Testis (tissue), 3 donors: ENCODE data around the gene ARRDC4. TPM values are rescaled to one million over a fixed set of nuclear protein-coding genes. Genes with fewer than 3 reads are reported as not detected.

Experiments used
- DNase-seq: peaks from one replicate; pipeline ENCODE4 v3.0.0-alpha.2; 2019
- H3K27ac ChIP-seq, 2 donors: fragments of 200-600 bp; sonication (generic); one replicate each; pipeline ENCODE4 v1.5.1; 2019
- H3K27me3 ChIP-seq: fragments of 200-600 bp; sonication (generic); one replicate; pipeline ENCODE4 v1.5.1; 2019
- H3K36me3 ChIP-seq: fragments of 200-600 bp; sonication (generic); one replicate; pipeline ENCODE4 v1.5.1; 2017; ENCODE audit warnings: low read depth; ENCODE audit errors: missing control alignments
- H3K4me1 ChIP-seq: fragments of 200-600 bp; sonication (generic); one replicate; pipeline ENCODE4 v1.5.1; 2019
- H3K4me3 ChIP-seq, 2 donors: fragments of 200-600 bp; sonication (generic); one replicate each; pipeline ENCODE4 v1.5.1; 2017 to 2019
- H3K9me3 ChIP-seq: fragments of 200-600 bp; sonication (generic); one replicate; pipeline ENCODE4 v1.5.1; 2017
- POLR2A ChIP-seq: fragments of 450-650 bp; IDR thresholded peaks from one replicate; pipeline ENCODE4 v1.6.1; 2017; ENCODE audit warnings: antibody characterized with exemption, mild to moderate bottlenecking, moderate library complexity
- WGBS, 2 donors: methylation state at CpG; one replicate each; pipeline ENCODE4 v1.1.5; 2018; 5-methylcytosine and 5-hydroxymethylcytosine counted together
- intact Hi-C: fragments of 100-400 bp; cut with DNase I; formaldehyde crosslinking; loops from one replicate; pipeline ENCODE4 v1.15.1; 2023; ENCODE audit warnings: low total_unique reads
- polyA plus RNA-seq: library from polyadenylated mRNA; stranded (reverse); fragments of 350-450 nt; fragmentation: Illumina TruSeq; extraction: RNeasy Lipid Tissue Mini Kit (QIAGEN cat#74804); gene quantifications from one replicate; pipeline ENCODE4 v1.2.3, GENCODE V29; 2014; ENCODE audit warnings: low read depth, low replicate concordance; ENCODE audit not compliant: insufficient read depth
- total RNA-seq, 2 donors: library from RNA; depleted of rRNA; stranded (reverse); fragments of >200 nt; gene quantifications; one replicate each; pipeline ENCODE4 v1.2.3, GENCODE V29; 2016
- TF ChIP-seq, protein P1 (sequence below), 3 experiments: fragments of 450-650 bp in 2 of 3; fragments of 200-600 bp in 1 of 3; sonication (generic) in 1 of 3; IDR thresholded peaks; one replicate each; pipeline ENCODE4 v1.5.1; 2016 to 2019; ENCODE audit warnings: antibody characterized with exemption in 3 of 3, mild to moderate bottlenecking in 2 of 3, moderate library complexity in 1 of 3

Gene ARRDC4
- total and polyA plus RNA-seq, 3 donors from 2014 or later: 28.3 to 54.2 (median 37.0) TPM

- 88 to 96% methylated on average over 1 of the region's 1 CpG for WGBS, 2 donors
- Histone ChIP-seq H3K27me3 (no peaks in the 10 kb centered on the region), H3K36me3 (no peaks in the 10 kb centered on the region), H3K9me3 (no peaks in the 10 kb centered on the region), H3K4me1 (no peaks in the 10 kb centered on the region), H3K4me3 (no peak overlapping the region), H3K27ac (no peak overlapping the region)
- TF ChIP-seq POLR2A: no peak
- TF ChIP-seq, protein P1, sequence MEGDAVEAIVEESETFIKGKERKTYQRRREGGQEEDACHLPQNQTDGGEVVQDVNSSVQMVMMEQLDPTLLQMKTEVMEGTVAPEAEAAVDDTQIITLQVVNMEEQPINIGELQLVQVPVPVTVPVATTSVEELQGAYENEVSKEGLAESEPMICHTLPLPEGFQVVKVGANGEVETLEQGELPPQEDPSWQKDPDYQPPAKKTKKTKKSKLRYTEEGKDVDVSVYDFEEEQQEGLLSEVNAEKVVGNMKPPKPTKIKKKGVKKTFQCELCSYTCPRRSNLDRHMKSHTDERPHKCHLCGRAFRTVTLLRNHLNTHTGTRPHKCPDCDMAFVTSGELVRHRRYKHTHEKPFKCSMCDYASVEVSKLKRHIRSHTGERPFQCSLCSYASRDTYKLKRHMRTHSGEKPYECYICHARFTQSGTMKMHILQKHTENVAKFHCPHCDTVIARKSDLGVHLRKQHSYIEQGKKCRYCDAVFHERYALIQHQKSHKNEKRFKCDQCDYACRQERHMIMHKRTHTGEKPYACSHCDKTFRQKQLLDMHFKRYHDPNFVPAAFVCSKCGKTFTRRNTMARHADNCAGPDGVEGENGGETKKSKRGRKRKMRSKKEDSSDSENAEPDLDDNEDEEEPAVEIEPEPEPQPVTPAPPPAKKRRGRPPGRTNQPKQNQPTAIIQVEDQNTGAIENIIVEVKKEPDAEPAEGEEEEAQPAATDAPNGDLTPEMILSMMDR (IDR thresholded peaks at IDR 0.05): no peak
- intact Hi-C loops: no loop called here
- DNase-seq: no peak
These were observed 18.9 kb upstream of the ARRDC4 start for GRCh38 chr15:97941572-97941971.

DNA sequence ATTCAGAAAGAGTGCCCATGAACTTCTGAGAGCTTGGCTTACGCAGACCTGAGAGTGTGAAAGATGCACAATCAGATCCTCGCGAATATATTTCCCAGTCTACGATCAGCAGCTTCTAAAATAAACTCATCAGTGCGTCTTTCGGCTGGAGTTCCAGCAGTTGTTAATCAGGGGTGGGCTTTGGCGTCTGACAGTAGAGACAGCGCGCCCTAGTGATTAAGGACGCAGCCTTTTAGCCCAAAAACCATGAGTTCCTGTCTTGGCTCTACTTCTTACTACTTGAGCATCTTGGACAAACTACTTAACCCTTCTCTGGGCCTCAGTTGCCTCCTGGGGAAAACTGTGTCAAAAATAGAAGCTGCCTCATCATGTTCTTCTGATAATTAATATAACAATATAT is 15.8 kb upstream of the ARRDC4 start:
- TF ChIP-seq POLR2A: no peak
- TF ChIP-seq, protein P1 (IDR thresholded peaks at IDR 0.05): no peak
- no peaks in the 10 kb centered on the region for H3K27me3 ChIP-seq
- H3K27ac ChIP-seq: no peak overlapping the region
- no peak overlapping the region for H3K4me3 ChIP-seq
- WGBS, 2 donors: 64 to 75% methylated on average over 10 of the region's 10 CpGs
- DNase-seq: no peak
- no peaks in the 10 kb centered on the region for H3K36me3 ChIP-seq
- no peaks in the 10 kb centered on the region for H3K9me3 ChIP-seq
- no peaks in the 10 kb centered on the region for H3K4me1 ChIP-seq
- intact Hi-C loops: no loop called here

- TF ChIP-seq POLR2A: no peak
- TF ChIP-seq, protein P1 (IDR thresholded peaks at IDR 0.05): no peak
- Histone ChIP-seq H3K27me3 (no peaks in the 10 kb centered on the region), H3K4me3 (no peak overlapping the region), H3K9me3 (no peaks in the 10 kb centered on the region), H3K36me3 (no peaks in the 10 kb centered on the region), H3K4me1 (no peaks in the 10 kb centered on the region), H3K27ac (no peak overlapping the region)
- 67 to 69% methylated on average over 14 of the region's 14 CpGs for WGBS, 2 donors
- intact Hi-C loops: no loop called here
- DNase-seq: no peak
These were observed 12.8 kb upstream of the ARRDC4 start for GRCh38 chr15:97947465-97948260.

- intact Hi-C loops: no loop called here
- H3K27ac ChIP-seq: no peak overlapping the region
- DNase-seq: no peak
- H3K27me3 ChIP-seq: no peaks in the 10 kb centered on the region
- no peaks in the 10 kb centered on the region for H3K9me3 ChIP-seq
- no peaks in the 10 kb centered on the region for H3K36me3 ChIP-seq
- TF ChIP-seq POLR2A: no peak
- TF ChIP-seq, protein P1 (IDR thresholded peaks at IDR 0.05): no peak
- H3K4me3 ChIP-seq: no peak overlapping the region
- 78 to 86% methylated on average over 6 of the region's 6 CpGs for WGBS, 2 donors
- H3K4me1 ChIP-seq: no peaks in the 10 kb centered on the region
These were observed 7.2 kb upstream of the ARRDC4 start for GRCh38 chr15:97953254-97953653.

DNA sequence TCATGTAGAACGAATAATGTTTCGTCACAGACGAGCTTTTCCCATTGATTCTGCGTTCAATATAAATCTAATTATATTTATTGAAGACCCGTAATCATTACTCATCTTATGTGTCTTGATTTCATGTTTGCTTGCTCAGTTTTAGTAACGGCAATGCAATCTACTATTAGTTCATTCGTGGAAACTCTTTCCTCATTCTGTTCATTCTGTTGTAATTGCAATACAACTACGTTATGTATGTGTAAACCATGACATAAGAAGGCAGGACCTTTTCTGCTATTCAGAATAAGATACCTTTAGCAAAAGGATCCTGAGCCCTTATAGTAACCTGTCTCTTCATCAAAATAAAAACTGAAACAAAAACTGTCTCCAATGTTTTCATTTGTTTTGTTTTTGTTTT is 6.8 kb upstream of the ARRDC4 start:
- Histone ChIP-seq H3K36me3 (no peaks in the 10 kb centered on the region), H3K4me3 (no peak overlapping the region), H3K27me3 (no peaks in the 10 kb centered on the region), H3K27ac (no peak overlapping the region), H3K9me3 (no peaks in the 10 kb centered on the region), H3K4me1 (no peaks in the 10 kb centered on the region)
- TF ChIP-seq POLR2A: no peak
- TF ChIP-seq, protein P1 (IDR thresholded peaks at IDR 0.05): no peak
- 89 to 94% methylated on average over 8 of the region's 8 CpGs for WGBS, 2 donors
- intact Hi-C loops: no loop called here
- DNase-seq: no peak
